ELR (cell line): Measurements from ENCODE around the gene SLC37A3.
A peak's percentile ranks its signal among the peaks of the same experiment; 100 is the strongest.
"Not testable (repeated sequence)": the region's sequence is repeated elsewhere in the genome, so short reads cannot be mapped to it uniquely, and the experiment has no call there.

Source experiments
- DNase-seq: peaks from one replicate; pipeline ENCODE4 v3.0.0-alpha.2; 2015; ENCODE audit warnings: low read depth

The SLC37A3 gene

DNA sequence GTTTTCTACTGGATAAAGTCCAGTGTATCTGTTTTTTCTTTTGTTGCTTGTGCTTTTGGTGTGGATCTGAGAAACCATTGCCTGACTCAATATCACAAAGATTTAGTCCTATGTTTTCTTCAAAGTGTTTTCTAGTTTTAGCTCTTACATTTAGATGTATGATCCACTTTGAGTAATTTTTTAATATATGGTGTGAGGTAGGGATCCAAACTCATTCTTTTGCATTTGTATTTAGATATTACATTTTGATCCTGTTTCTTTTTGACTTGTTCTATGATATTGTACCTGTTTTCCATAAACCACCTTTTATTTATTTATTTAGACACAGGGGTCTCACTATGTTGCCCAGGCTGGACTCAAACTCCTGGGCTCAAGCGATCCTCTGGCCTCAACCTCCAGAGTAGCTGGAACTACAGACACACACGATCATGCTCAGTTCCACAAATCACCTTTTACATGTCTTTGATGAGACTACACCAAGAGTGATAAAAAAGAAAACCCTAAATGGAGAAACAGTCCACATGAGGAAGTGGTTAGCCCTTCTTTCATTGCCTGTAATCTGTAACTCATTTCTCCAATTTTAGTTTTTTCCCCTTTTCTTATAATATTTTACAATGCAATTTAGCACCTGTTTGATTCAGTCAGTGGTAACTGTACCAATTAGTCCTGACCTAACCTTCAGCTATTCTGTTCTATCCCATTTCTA is 86.0 kb downstream of the SLC37A3 start:
- DNase-seq = no peak

DNA sequence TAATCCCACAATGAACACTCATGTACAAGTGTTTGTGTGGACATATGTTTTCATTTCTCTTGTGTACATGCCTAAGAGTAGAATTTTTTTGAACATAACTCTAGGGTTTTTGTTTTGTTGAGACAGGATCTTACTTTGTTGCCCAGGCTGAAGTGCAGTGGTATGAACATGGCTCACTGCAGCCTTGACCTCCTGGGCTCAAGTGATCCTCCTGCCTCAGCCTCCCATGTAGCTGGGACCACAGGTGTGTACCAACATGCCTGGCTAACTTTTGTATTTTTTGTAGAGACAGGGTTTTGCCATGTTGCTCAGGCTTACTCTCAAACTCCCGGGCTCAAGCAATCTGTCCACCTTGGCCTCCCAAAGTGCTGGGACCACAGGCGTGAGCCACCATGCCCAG is 87.2 kb downstream of the SLC37A3 start:
- not testable (repeated sequence) for DNase-seq

GRCh38 chr7:140310337-140311002 is 87.9 kb downstream of the SLC37A3 start:
- no peak for DNase-seq

- DNase-seq = no peak
Observed at GRCh38 chr7:140308060-140308459, 90.3 kb downstream of the SLC37A3 start.

DNA sequence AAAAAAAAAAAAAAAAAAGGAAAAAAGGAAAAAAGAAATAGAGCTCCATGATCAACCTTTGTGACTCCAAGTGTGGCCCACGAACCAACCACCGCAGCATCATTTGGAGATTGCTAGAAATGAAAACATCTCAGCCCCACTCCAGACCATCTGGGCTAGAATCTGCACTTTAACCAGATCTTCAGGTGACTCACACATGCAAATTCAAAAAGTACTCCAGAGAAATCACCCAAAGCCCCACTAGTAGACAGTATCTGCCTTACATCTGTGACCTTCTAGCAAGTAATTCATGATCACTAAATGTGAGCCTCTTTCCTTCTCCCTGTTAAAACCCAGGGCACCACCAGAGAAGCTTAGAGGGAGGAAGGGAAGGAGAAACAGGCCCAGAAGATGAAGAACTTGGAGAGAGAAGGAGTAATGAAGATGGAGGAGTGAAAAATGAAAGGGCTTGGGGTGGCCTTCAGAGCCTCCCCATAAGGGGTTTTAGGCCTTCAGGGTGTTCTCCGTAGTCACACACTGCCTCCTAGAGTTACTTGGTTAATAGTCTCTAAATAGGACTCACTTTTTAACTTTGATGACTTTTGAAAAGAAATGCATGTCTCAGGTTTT is 94.0 kb downstream of the SLC37A3 start:
- peak; percentile 19 for DNase-seq

- DNase-seq = no peak
Observed at GRCh38 chr7:140300243-140301136, 97.8 kb downstream of the SLC37A3 start.

DNA sequence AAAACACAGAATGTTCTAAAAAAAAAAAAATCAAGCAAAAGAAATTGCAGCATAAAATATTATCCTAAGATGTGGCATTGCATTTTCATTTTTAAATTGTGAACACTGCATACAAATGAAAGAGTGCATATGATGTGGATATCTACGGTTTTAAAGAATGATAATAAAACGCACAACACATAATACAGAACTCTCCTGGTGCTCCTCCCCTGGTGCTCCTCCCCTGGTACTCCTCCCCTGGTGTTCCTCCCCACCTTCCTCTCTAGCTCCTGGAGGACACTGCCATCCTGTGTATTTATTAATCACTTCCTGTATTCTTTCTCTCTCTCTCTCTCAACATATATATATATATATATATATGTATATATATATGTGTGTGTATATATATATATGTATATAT is 100.1 kb downstream of the SLC37A3 start:
- no peak for DNase-seq

GRCh38 chr7:140297192-140297591 is 101.1 kb downstream of the SLC37A3 start:
- DNase-seq = no peak

DNA sequence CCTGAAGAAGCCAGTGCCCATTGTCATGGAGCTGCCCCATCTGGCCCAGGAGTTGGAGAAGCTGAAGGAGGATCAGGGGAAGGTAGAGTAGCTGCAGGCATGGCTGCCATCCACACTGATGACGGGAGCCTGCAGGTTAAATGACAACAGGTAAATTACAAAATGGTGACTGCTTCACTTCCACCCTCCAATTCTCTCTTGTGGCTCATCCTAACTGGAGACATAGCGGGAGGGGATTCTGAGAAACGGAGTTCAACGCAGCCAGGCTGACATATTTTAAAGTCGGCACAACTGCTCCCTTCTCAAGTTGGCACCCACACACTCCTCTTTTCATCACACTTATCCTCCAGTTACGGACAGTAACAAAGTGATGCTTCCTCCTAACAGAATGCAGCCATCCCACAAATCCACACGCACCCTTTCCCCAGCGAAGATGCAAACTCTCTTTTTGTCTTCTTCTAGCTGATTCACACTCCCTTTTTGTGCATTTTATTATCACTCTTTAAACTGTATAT is 103.0 kb downstream of the SLC37A3 start:
- DNase-seq = no peak

DNA sequence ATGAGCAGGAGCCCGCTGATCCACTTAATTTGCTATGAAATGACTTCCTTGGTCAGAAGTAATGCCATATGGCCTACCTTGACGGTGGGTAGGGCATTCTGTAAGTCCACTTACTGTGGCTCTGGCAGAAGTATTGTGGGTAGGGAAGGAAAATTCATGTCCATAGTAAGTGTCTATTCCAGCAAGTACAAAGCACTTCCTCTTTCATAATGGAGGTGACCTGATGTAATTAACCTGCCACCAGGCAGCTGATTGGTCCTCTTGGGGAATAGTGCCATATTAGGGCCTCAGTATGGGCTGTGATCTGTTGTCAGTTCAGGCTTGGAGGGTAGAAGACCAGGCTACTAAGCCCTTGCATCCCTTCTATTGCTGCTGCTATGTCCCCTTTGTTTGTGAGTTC is 103.9 kb downstream of the SLC37A3 start:
- DNase-seq = no peak

- no peak for DNase-seq
Observed at GRCh38 chr7:140292438-140292837, 105.9 kb downstream of the SLC37A3 start.

DNA sequence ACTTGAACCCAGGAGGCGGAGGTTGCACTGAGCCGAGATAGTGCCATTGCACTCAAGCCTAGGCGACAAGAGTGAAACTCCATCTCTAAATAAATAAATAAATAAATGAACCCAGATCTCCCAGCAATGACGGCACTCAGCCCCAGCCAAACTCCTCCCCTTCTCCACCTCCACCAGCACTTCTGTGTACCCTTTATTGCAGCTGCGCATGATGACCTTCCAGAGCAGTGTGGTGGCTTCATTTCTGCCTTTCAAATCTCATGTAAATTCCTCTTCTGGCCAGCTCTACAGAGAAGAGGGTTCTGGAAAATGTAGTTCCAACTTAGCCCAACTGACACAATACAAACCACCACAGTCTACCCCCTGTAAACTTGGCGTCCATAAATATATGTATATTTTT is 108.5 kb downstream of the SLC37A3 start:
- no peak for DNase-seq

GRCh38 chr7:140287988-140288387 is 110.3 kb downstream of the SLC37A3 start:
- no peak for DNase-seq

- no peak for DNase-seq
Observed at GRCh38 chr7:140285938-140286337, 112.4 kb downstream of the SLC37A3 start.

GRCh38 chr7:140284062-140284461 is 114.3 kb downstream of the SLC37A3 start:
- DNase-seq = no peak
